ENCODE results near the gene PILRA. TPM values are rescaled to one million over a fixed set of nuclear protein-coding genes. Genes with fewer than 3 reads are reported as not detected.
A peak's percentile ranks its signal among the peaks of the same experiment; 100 is the strongest.

The PILRA gene
- total RNA-seq, 1 experiment from 2014 or later: 0.65 TPM

- CTCF ChIA-PET: no interaction called here
These were observed 59.9 kb downstream of the PILRA start for GRCh38 chr7:100433276-100433591.

GRCh38 chr7:100433592-100434296 is 60.5 kb downstream of the PILRA start:
- BruUV-seq (replicated peaks): no TSS peak
- TF ChIP-seq CTCF (IDR thresholded peaks at IDR 0.05; ENCODE audit: unreplicated experiment): no peak
- Mint-ChIP-seq H3K4me3 (ENCODE audit: unreplicated experiment) (no peak overlapping the region), H3K27me3 (ENCODE audit: insufficient read depth, unreplicated experiment) (no peaks in the 10 kb centered on the region), H3K36me3 (ENCODE audit: insufficient read depth, unreplicated experiment) (peaks cover 59% of the 10 kb centered on the region), H3K4me1 (ENCODE audit: insufficient read depth, unreplicated experiment) (peaks cover 36% of the 10 kb centered on the region), H3K9me3 (ENCODE audit: unreplicated experiment) (no peaks in the 10 kb centered on the region), H3K27ac (ENCODE audit: low read depth, unreplicated experiment) (no peak overlapping the region)
- ChIA-PET CTCF (no interaction called here), POLR2A (interaction anchor here (1.8 kb wide), 1 partner anchor 153 kb away, joined by 5 read pairs; the partner anchor contains the start of gene FBXO24)
- no peak for DNase-seq (ENCODE audit: unreplicated experiment)
- intact Hi-C loops (cut with micrococcal nuclease): no loop called here

More at GRCh38 chr7:100433276-100433591, 59.9 kb downstream of the PILRA start:
- H3K9me3 Mint-ChIP-seq (ENCODE audit: unreplicated experiment): no peaks in the 10 kb centered on the region
- no TSS peak for BruUV-seq (replicated peaks)
- POLR2A ChIA-PET: interaction anchor here (1.8 kb wide), 1 partner anchor 153 kb away, joined by 5 read pairs; the partner anchor contains the start of gene FBXO24
- no peak for TF ChIP-seq CTCF (IDR thresholded peaks at IDR 0.05; ENCODE audit: unreplicated experiment)
- peak overlapping the region; percentile 19 for H3K27ac Mint-ChIP-seq (ENCODE audit: low read depth, unreplicated experiment)
- intact Hi-C loops (cut with micrococcal nuclease): no loop called here
- H3K4me3 Mint-ChIP-seq (ENCODE audit: unreplicated experiment): no peak overlapping the region
- H3K4me1 Mint-ChIP-seq (ENCODE audit: insufficient read depth, unreplicated experiment): peaks cover 36% of the 10 kb centered on the region
- no peaks in the 10 kb centered on the region for H3K27me3 Mint-ChIP-seq (ENCODE audit: insufficient read depth, unreplicated experiment)
- peaks cover 64% of the 10 kb centered on the region for H3K36me3 Mint-ChIP-seq (ENCODE audit: insufficient read depth, unreplicated experiment)
- no peak for DNase-seq (ENCODE audit: unreplicated experiment)

DNA sequence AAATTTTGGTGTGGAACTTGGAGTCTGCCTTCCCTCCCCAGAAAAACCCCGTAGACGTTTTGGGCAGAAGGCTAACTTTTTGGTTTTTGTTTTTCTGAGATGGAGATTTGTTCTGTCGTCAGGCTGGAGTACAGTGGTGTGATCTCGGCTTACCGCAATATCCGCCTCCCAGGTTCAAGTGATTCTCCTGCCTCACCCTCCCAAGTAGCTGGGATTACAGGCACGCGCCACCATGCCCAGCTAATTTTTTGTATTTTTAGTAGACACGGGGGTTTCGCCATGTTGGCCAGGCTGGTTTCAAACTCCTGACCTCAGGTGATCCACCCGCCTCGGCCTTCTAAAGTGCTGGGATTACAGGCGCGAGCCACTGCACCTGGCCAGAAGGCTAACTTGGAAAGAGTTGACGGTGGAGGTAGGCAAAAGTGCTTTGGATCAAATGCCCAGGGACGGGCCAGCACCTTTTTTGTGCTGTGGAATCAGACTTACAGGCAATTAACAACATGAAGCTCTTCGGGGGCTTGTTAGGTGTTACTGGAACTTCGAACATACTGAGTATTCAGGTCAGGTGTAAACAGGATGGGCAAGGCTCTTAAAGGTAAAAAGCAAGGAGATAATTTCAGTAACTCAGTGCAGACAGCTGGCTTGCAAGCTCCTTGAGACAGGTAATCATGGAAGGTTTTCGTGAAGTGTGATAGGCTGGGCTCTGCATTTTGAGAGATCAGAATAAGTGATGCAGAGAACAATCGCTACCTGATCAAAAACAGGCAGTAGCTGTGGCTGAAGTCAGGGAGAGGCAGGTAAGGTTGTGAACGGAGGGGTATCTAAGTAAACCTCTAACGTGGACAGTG is 61.2 kb downstream of the PILRA start:
- CTCF ChIA-PET: interaction anchor here (0.5 to 1.6 kb wide), 5 partner anchors 16 to 460 kb away, joined by 3 to 5 read pairs (median 3); partner anchors contain the start of gene TSC22D4
- POLR2A ChIA-PET: interaction anchor here (1.4 to 4.2 kb wide), 3 partner anchors 16 to 455 kb away, joined by 3 to 27 read pairs (median 5); partner anchors contain the start of genes FBXO24 and UFSP1
- TF ChIP-seq CTCF (IDR thresholded peaks at IDR 0.05; ENCODE audit: unreplicated experiment): no peak
- H3K27ac Mint-ChIP-seq (ENCODE audit: low read depth, unreplicated experiment): peak overlapping the region; percentile 96
- H3K36me3 Mint-ChIP-seq (ENCODE audit: insufficient read depth, unreplicated experiment): peaks cover 51% of the 10 kb centered on the region
- no peaks in the 10 kb centered on the region for H3K27me3 Mint-ChIP-seq (ENCODE audit: insufficient read depth, unreplicated experiment)
- peak overlapping the region; percentile 95 for H3K4me3 Mint-ChIP-seq (ENCODE audit: unreplicated experiment)
- intact Hi-C loops (cut with micrococcal nuclease): no loop called here
- no peak for DNase-seq (ENCODE audit: unreplicated experiment)
- no TSS peak for BruUV-seq (replicated peaks)
- no peaks in the 10 kb centered on the region for H3K9me3 Mint-ChIP-seq (ENCODE audit: unreplicated experiment)
- peaks cover 36% of the 10 kb centered on the region for H3K4me1 Mint-ChIP-seq (ENCODE audit: insufficient read depth, unreplicated experiment)

All from MCF 10A (cell line).